Measurements from ENCODE around the gene TCAP. TPM values are rescaled to one million over a fixed set of nuclear protein-coding genes. Genes with fewer than 3 reads are reported as not detected.

The TCAP gene, protein sequence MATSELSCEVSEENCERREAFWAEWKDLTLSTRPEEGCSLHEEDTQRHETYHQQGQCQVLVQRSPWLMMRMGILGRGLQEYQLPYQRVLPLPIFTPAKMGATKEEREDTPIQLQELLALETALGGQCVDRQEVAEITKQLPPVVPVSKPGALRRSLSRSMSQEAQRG
- 0.12 and 3.8 TPM in 2 replicates for total RNA-seq

GRCh38 chr17:39664581-39665561, at the start of gene TCAP:
TSS of gene TCAP (plus strand) at chr17:39665349. CDS start at chr17:39665360, 11 bp downstream.

DNA sequence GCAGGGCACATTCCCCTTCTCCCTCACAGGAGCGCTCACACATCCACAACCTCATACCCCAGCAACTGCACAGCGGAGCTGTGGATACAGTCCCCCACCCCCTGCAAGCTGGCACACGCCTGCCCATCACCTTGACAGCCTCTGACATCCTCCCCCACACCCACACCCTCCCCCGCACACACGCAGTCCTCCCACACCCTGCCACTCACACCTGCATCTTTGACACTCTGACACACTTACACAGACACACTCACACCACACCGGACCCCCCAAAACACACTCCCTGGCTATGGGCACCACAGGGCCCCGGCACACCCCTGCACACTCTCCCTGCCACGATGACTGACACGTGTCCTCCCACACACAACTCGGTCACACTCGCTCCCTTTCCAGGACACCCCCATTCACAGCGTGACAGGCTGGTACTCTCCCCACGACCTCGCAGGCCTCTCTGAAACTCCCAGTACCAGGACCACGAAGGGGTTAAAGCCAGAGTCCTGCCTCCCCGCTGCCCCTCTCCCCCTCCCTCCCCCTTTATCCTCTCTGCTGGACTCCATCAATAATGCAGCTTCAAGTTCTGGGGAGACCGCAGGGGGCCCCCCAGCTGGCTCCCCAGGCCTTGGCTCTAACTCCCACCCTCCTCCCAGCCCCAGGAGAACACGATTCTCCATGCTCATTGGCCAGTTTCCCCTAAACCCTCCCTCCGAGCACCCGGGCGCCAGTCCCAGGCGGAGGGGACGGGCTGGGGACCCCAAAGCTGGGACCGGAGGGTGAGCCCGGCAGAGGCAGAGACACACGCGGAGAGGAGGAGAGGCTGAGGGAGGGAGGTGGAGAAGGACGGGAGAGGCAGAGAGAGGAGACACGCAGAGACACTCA, 38.7 kb upstream of the TCAP start, which contains the start of gene PPP1R1B:
TSS of gene PPP1R1B (plus strand) at position 782 of the 876 bp plus-strand sequence. CDS start 441 bp downstream, outside the sequence.

GRCh38 chr17:39636927-39637736, 28.0 kb upstream of the TCAP start, which contains the start of gene STARD3:
TSS of gene STARD3 (plus strand) at chr17:39637144. CDS start at chr17:39653532, 16,388 bp downstream.

DNA sequence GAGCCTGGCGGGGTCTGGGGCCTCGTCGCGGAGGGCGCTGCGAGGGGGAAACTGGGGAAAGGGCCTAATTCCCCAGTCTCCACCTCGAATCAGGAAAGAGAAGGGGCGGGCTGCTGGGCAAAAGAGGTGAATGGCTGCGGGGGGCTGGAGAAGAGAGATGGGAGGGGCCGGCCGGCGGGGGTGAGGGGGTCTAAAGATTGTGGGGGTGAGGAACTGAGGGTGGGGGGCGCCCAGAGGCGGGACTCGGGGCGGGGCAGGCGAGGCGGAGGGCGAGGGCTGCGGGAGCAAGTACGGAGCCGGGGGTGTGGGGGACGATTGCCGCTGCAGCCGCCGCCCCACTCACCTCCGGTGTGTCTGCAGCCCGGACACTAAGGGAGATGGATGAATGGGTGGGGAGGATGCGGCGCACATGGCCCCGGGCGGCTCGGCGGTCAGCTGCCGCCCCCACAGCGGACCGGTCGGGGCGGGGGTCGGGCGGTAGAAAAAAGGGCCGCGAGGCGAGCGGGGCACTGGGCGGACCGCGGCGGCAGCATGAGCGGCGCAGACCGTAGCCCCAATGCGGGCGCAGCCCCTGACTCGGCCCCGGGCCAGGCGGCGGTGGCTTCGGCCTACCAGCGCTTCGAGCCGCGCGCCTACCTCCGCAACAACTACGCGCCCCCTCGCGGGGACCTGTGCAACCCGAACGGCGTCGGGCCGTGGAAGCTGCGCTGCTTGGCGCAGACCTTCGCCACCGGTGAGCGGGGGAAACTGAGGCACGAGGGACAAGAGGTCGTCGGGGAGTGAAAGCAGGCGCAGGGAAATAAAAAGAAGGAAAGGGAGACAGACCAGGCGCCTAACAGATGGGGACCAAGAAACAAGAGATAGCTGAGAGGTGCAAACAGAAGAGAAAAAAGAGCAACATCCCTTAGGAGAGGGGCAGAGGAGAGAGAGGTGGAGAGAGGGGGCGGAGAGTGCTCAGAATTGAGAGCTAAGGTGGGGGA, 3.1 kb downstream of the TCAP start, which contains the start of gene PNMT:
TSS of gene PNMT (plus strand) at position 509 of the 980 bp plus-strand sequence. CDS start at position 532, 23 bp downstream.

DNA sequence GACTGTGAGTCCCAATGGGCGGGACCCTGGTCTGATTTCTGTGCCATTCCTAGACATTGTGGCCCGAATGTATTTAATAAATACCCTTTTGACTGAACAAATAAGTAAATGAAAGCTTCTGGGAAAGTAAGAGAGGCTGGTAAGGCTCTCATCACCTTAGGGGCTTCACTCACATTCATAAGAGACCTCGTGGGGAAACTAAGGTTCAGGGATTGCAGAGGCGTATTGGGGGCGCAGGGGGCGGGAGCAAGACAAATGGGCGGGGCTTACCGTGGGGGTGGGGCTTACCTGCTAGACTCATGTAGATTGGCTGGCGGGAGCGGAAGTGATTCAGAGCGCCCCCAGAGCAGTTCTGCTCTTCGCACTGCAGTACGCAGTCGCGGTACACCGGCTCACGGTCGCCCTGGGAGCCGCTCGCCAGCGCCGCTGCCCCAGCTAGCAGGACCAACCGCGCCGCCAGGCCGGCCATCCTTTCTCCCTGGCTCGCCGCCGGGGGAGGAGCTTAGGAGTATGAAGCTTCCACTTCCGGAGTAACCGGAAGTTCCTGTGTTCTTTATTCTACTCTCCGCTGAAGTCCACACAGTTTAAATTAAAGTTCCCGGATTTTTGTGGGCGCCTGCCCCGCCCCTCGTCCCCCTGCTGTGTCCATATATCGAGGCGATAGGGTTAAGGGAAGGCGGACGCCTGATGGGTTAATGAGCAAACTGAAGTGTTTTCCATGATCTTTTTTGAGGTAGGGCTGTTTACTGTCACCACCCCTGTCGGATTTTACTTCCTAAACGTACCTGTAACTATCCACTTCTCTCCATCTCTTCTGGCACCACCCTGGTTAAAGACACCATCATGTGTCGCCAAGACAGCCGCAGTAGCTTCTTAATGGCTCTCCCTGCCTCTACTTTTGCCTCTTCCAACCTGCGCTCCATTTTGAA, 22.7 kb downstream of the TCAP start, which contains the start of gene PGAP3:
TSS of gene PGAP3 (minus strand) at position 512 of the 929 bp plus-strand sequence. CDS start at position 469, 43 bp downstream.

GRCh38 chr17:39699818-39700147, 34.6 kb downstream of the TCAP start, which contains the start of gene ERBB2:
TSS of gene ERBB2 (plus strand) at chr17:39700064. CDS start at chr17:39700239, 175 bp downstream.

Other genes with a start within 250 kb of the TCAP start
- gene MED1, start 214.1 kb upstream of the TCAP start, total RNA-seq, result 14.6 and 19.3 TPM in 2 replicates
- gene CDK12, start 203.9 kb upstream of the TCAP start, total RNA-seq, result 13.4 and 16.6 TPM in 2 replicates
- gene NEUROD2, start 57.4 kb upstream of the TCAP start, total RNA-seq, result not detected in 2 replicates
- gene PPP1R1B, start 38.4 kb upstream of the TCAP start, total RNA-seq, result 0.94 and 28.8 TPM in 2 replicates
- 22.5 and 47.8 TPM in 2 replicates for gene STARD3, start 28.2 kb upstream of the TCAP start, total RNA-seq
- 0.60 and 0.70 TPM in 2 replicates for gene PNMT, start 3.1 kb downstream of the TCAP start, total RNA-seq
- 10.6 and 16.0 TPM in 2 replicates for gene PGAP3, start 22.7 kb downstream of the TCAP start, total RNA-seq
- gene ERBB2, start 34.7 kb downstream of the TCAP start, total RNA-seq, result 38.3 and 47.1 TPM in 2 replicates
- gene MIEN1, start 65.2 kb downstream of the TCAP start, total RNA-seq, result 41.2 and 69.0 TPM in 2 replicates
- gene GRB7, start 72.6 kb downstream of the TCAP start, total RNA-seq, result 0.70 TPM in 1 of 2 replicates, not detected in the other
- not detected in 2 replicates for gene IKZF3, start 199.0 kb downstream of the TCAP start, total RNA-seq
- not detected in 2 replicates for gene ZPBP2, start 202.9 kb downstream of the TCAP start, total RNA-seq